Measurements from ENCODE around the gene VPS52. TPM values are rescaled to one million over a fixed set of nuclear protein-coding genes. Genes with fewer than 3 reads are reported as not detected.

VPS52 gene
- total and polyA plus RNA-seq, 9 of the 15 experiments (the other 6 are each of a cell fraction or from before 2014, with no cell fraction given): 24.4 to 103 (median 40.2) TPM

GRCh38 chr6:33299237-33299944 lies 27.7 kb upstream of the VPS52 start (continued):
- TF ChIP-seq, protein P1, sequence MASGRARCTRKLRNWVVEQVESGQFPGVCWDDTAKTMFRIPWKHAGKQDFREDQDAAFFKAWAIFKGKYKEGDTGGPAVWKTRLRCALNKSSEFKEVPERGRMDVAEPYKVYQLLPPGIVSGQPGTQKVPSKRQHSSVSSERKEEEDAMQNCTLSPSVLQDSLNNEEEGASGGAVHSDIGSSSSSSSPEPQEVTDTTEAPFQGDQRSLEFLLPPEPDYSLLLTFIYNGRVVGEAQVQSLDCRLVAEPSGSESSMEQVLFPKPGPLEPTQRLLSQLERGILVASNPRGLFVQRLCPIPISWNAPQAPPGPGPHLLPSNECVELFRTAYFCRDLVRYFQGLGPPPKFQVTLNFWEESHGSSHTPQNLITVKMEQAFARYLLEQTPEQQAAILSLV (tag; IDR thresholded peaks at IDR 0.05): peak; percentile 3; the same call in 1 of the 2 replicates
- TF ChIP-seq NCOA6 (IDR thresholded peaks at IDR 0.05) (peak; percentile 90), TFAP4 (CRISPR knock-in tag; IDR thresholded peaks at IDR 0.05; ENCODE audit: borderline replicate concordance) (peak; percentile 61; the same call in 1 of the 2 replicates), TCF3 (CRISPR knock-in tag; IDR thresholded peaks at IDR 0.05) (peak; percentile 47), ATF2 (CRISPR knock-in tag; IDR thresholded peaks at IDR 0.05) (no peak), KHSRP (IDR thresholded peaks at IDR 0.05) (no peak), ZBTB8A (IDR thresholded peaks at IDR 0.05; ENCODE audit: partially characterized antibody) (no peak), ESRRA (IDR thresholded peaks at IDR 0.05; ENCODE audit: borderline replicate concordance, low read depth) (0 out of 2 replicates have a peak, but pooled peaks have one; percentile 34), ZNF395 (CRISPR knock-in tag; IDR thresholded peaks at IDR 0.05) (peak; percentile 54; the same call in 1 of the 2 replicates), IRF2 (CRISPR knock-in tag; IDR thresholded peaks at IDR 0.05) (no peak), U2AF2 (optimal IDR thresholded peaks at IDR 0.05; ENCODE audit: low read depth, low read length) (no peak), ESRRB (CRISPR knock-in tag; IDR thresholded peaks at IDR 0.05; ENCODE audit: borderline replicate concordance) (no peak), ZNF764 (CRISPR knock-in tag; IDR thresholded peaks at IDR 0.05; ENCODE audit: low read depth) (0 out of 2 replicates have a peak, but pooled peaks have one; percentile 33), PML (IDR thresholded peaks at IDR 0.05; ENCODE audit: low read length) (peak; percentile 90; the same call in 1 of the 2 replicates), ZHX1 (conservative IDR thresholded peaks at IDR 0.05; ENCODE audit: low read length) (no peak), ZC3H4 (CRISPR knock-in tag; IDR thresholded peaks at IDR 0.05; ENCODE audit: borderline replicate concordance) (no peak), ATF7 (IDR thresholded peaks at IDR 0.05) (peak; percentile 72), KLF13 (tag; IDR thresholded peaks at IDR 0.05; ENCODE audit: borderline replicate concordance, low read depth) (peak; percentile 89)
- TF ChIP-seq, protein P2, sequence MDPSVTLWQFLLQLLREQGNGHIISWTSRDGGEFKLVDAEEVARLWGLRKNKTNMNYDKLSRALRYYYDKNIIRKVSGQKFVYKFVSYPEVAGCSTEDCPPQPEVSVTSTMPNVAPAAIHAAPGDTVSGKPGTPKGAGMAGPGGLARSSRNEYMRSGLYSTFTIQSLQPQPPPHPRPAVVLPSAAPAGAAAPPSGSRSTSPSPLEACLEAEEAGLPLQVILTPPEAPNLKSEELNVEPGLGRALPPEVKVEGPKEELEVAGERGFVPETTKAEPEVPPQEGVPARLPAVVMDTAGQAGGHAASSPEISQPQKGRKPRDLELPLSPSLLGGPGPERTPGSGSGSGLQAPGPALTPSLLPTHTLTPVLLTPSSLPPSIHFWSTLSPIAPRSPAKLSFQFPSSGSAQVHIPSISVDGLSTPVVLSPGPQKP (CRISPR knock-in tag; IDR thresholded peaks at IDR 0.05): no peak
